SU-DHL-6 (cell line): ENCODE measurements around the gene KCTD16.

Experiments
- H2AFZ ChIP-seq: fragments of 200-600 bp; sonication (generic); 2 replicates; pipeline ENCODE4 v1.6.1; 2014; ENCODE audit warnings: low read depth, mild to moderate bottlenecking, moderate library complexity, mixed read lengths, antibody characterized with exemption, low read length; ENCODE audit not compliant: severe bottlenecking
- H3F3A ChIP-seq: fragments of 200-600 bp; shearing (Covaris generic); 2 replicates; pipeline ENCODE4 v1.6.0; 2016; ENCODE audit warnings: antibody characterized with exemption, mild to moderate bottlenecking; ENCODE audit not compliant: insufficient read depth
- H3K27ac ChIP-seq: fragments of 200-600 bp; sonication (generic); 2 replicates; pipeline ENCODE4 v1.5.1; 2016; ENCODE audit warnings: low read depth, mild to moderate bottlenecking, low read length, moderate library complexity, mixed read lengths
- H3K27me3 ChIP-seq: fragments of 200-600 bp; sonication (generic), shearing (Covaris generic); 2 replicates; pipeline ENCODE4 v1.6.0; 2014; ENCODE audit warnings: mild to moderate bottlenecking, low read length
- H3K36me3 ChIP-seq: fragments of 200-600 bp; sonication (generic); 2 replicates; pipeline ENCODE4 v1.6.1; 2014; ENCODE audit warnings: mild to moderate bottlenecking, low read length, mixed read lengths
- H3K4me2 ChIP-seq: fragments of 300-600, 200-600 bp; shearing (Covaris generic), sonication (generic); 2 replicates; pipeline ENCODE4 v1.6.0; 2014; ENCODE audit warnings: low read length, low read depth, mild to moderate bottlenecking; ENCODE audit not compliant: poor library complexity, severe bottlenecking
- H3K4me3 ChIP-seq: fragments of 200-600 bp; sonication (generic); 2 replicates; pipeline ENCODE4 v1.5.1; 2014; ENCODE audit warnings: antibody characterized with exemption, low read length, mild to moderate bottlenecking, mixed read lengths; ENCODE audit not compliant: insufficient read depth, poor library complexity, severe bottlenecking
- H3K79me2 ChIP-seq: fragments of 200-600 bp; sonication (generic); 2 replicates; pipeline ENCODE4 v1.6.1; 2014; ENCODE audit warnings: mild to moderate bottlenecking, low read length, moderate library complexity; ENCODE audit not compliant: insufficient read depth
- H3K9ac ChIP-seq: fragments of 200-600 bp; sonication (generic); 2 replicates; pipeline ENCODE4 v1.7.0; 2014; ENCODE audit warnings: mild to moderate bottlenecking, low read length
- H3K9me2 ChIP-seq: fragments of 200-600 bp; sonication (generic); replicated peaks from 2 replicates; pipeline ENCODE4 v1.6.1; 2014; ENCODE audit warnings: low read length; ENCODE audit not compliant: insufficient read depth
- H3K9me3 ChIP-seq: fragments of 200-600 bp; sonication (generic); 2 replicates; pipeline ENCODE4 v1.6.1; 2014; ENCODE audit warnings: low read length, mixed read lengths; ENCODE audit not compliant: insufficient read depth
- H4K20me1 ChIP-seq: fragments of 200-600 bp; sonication (generic); 2 replicates; pipeline ENCODE4 v1.6.1; 2014; ENCODE audit warnings: low read depth, mild to moderate bottlenecking, antibody characterized with exemption, low read length, moderate library complexity, mixed read lengths
- CTCF ChIP-seq: fragments of 200-600 bp; sonication (generic); IDR thresholded peaks from one replicate; pipeline ENCODE4 v1.5.1; 2017; ENCODE audit warnings: antibody characterized with exemption, mild to moderate bottlenecking, low read length, moderate library complexity; ENCODE audit not compliant: insufficient read depth, poor library complexity, severe bottlenecking
- EZH2phosphoT487 ChIP-seq: fragments of 200-600 bp; sonication (generic), shearing (Covaris generic); conservative IDR thresholded peaks from 2 replicates; pipeline ENCODE4 v1.6.1; 2018; ENCODE audit warnings: mild to moderate bottlenecking, antibody characterized with exemption, low read length, moderate library complexity, mixed read lengths

The KCTD16 gene

GRCh38 chr5:144191998-144192397 is 21.3 kb downstream of the KCTD16 start:
- Histone ChIP-seq H3K9me2 (no peaks in the 10 kb centered on the region), H3K36me3 (no peaks in the 10 kb centered on the region), H3F3A (peaks cover 45% of the 10 kb centered on the region), H3K27ac (peak overlapping the region; percentile 97), H3K9ac (peak overlapping the region; percentile 55), H3K27me3 (no peaks in the 10 kb centered on the region), H3K79me2 (no peaks in the 10 kb centered on the region), H2AFZ (peak overlapping the region; percentile 83), H3K4me2 (peak overlapping the region; percentile 78), H4K20me1 (no peaks in the 10 kb centered on the region), H3K9me3 (no peaks in the 10 kb centered on the region), H3K4me3 (peak overlapping the region; percentile 9)
- TF ChIP-seq EZH2phosphoT487: no peak
- TF ChIP-seq CTCF: peak; percentile 47

GRCh38 chr5:144192661-144193060 is 22.0 kb downstream of the KCTD16 start:
- no peaks in the 10 kb centered on the region for H3K9me3 ChIP-seq
- H4K20me1 ChIP-seq: no peaks in the 10 kb centered on the region
- no peaks in the 10 kb centered on the region for H3K27me3 ChIP-seq
- no peaks in the 10 kb centered on the region for H3K36me3 ChIP-seq
- no peak overlapping the region for H3K4me3 ChIP-seq
- no peak overlapping the region for H2AFZ ChIP-seq
- no peaks in the 10 kb centered on the region for H3K79me2 ChIP-seq
- H3K4me2 ChIP-seq: no peak overlapping the region
- no peak overlapping the region for H3K27ac ChIP-seq
- no peak overlapping the region for H3K9ac ChIP-seq
- H3F3A ChIP-seq: peaks cover 38% of the 10 kb centered on the region
- H3K9me2 ChIP-seq: no peaks in the 10 kb centered on the region
- TF ChIP-seq EZH2phosphoT487 (no peak), CTCF (no peak)

- no peaks in the 10 kb centered on the region for H3K9me2 ChIP-seq
- no peaks in the 10 kb centered on the region for H3K36me3 ChIP-seq
- TF ChIP-seq CTCF (no peak), EZH2phosphoT487 (no peak)
- no peaks in the 10 kb centered on the region for H3K27me3 ChIP-seq
- peaks cover 24% of the 10 kb centered on the region for H3F3A ChIP-seq
- no peak overlapping the region for H3K4me3 ChIP-seq
- H4K20me1 ChIP-seq: no peaks in the 10 kb centered on the region
- no peak overlapping the region for H3K4me2 ChIP-seq
- H3K9ac ChIP-seq: no peak overlapping the region
- no peaks in the 10 kb centered on the region for H3K79me2 ChIP-seq
- no peak overlapping the region for H2AFZ ChIP-seq
- no peak overlapping the region for H3K27ac ChIP-seq
- no peaks in the 10 kb centered on the region for H3K9me3 ChIP-seq
Measured at GRCh38 chr5:144194144-144194543, 23.5 kb downstream of the KCTD16 start.
